ENCODE data around the gene JPH4. TPM values are rescaled to one million over a fixed set of nuclear protein-coding genes. Genes with fewer than 3 reads are reported as not detected.

JPH4 gene
- total RNA-seq, result under 1 TPM in 3 of 6 experiments, not detected in 3; 0.07 to 0.20 (median 0.19) TPM
- long read RNA-seq, result 0 reads

GRCh38 chr14:23578560-23579310 lies at the start of gene JPH4:
Gene JPH4 (minus strand): TSS chr14:23578790. CDS start chr14:23577453, 1,337 bp downstream.
- H3K27me3 ChIP-seq, result peaks cover 0 to 19% of the 10 kb centered on the region in 2 donors
- no peaks in the 10 kb centered on the region for H3K36me3 ChIP-seq
- no peak within 1 kb of the TSS for H3K4me3 ChIP-seq
- DNase-seq, result no peak
- no peak for TF ChIP-seq POLR2A (IDR thresholded peaks at IDR 0.05)
- TF ChIP-seq, protein P1, sequence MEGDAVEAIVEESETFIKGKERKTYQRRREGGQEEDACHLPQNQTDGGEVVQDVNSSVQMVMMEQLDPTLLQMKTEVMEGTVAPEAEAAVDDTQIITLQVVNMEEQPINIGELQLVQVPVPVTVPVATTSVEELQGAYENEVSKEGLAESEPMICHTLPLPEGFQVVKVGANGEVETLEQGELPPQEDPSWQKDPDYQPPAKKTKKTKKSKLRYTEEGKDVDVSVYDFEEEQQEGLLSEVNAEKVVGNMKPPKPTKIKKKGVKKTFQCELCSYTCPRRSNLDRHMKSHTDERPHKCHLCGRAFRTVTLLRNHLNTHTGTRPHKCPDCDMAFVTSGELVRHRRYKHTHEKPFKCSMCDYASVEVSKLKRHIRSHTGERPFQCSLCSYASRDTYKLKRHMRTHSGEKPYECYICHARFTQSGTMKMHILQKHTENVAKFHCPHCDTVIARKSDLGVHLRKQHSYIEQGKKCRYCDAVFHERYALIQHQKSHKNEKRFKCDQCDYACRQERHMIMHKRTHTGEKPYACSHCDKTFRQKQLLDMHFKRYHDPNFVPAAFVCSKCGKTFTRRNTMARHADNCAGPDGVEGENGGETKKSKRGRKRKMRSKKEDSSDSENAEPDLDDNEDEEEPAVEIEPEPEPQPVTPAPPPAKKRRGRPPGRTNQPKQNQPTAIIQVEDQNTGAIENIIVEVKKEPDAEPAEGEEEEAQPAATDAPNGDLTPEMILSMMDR (IDR thresholded peaks at IDR 0.05), result no peak
- no peak within 1 kb of the TSS for H3K27ac ChIP-seq
- no peak for ATAC-seq
- 13% methylated on average over 18 of the region's 18 CpGs for WGBS (ENCODE audit: insufficient coverage, low coverage, low lambda C conversion rate, missing lambda C conversion rate)
- intact Hi-C loops (cut with DNase I), result no loop called here
- peaks cover 0 to 4% (median 0%) of the 10 kb centered on the region in 4 donors for H3K4me1 ChIP-seq
- no peaks in the 10 kb centered on the region for H3K9me3 ChIP-seq

DNA sequence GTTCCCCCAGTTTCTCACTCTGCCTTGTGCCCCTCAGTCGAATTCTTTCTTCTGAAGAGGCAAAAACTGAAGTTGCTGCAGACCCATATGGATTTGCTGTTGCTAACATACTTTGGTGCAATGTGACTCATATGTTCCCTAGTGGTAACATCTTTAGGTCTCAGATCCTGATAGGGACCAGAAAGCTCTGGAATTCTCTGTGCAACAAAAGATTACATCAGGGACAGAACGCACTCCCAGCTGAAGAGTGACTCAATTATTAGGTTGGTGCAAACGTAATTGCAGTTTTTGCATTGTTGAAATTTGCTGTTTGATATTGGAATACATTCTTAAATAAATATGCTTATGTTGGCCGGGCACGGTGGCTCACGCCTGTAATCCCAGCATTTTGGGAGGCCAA lies 49.4 kb upstream of the JPH4 start:
- Histone ChIP-seq H3K4me3 (no peak overlapping the region), H3K27me3 (no peaks in the 10 kb centered on the region), H3K27ac (no peak overlapping the region), H3K9me3 (peaks cover 0 to 7% (median 0%) of the 10 kb centered on the region in 4 donors), H3K36me3 (no peaks in the 10 kb centered on the region), H3K4me1 (no peaks in the 10 kb centered on the region)
- DNase-seq, result no peak
- no peak for TF ChIP-seq POLR2A (IDR thresholded peaks at IDR 0.05)
- TF ChIP-seq, protein P1 (IDR thresholded peaks at IDR 0.05), result no peak
- intact Hi-C loops (cut with DNase I), result no loop called here
- WGBS (ENCODE audit: insufficient coverage, low coverage, low lambda C conversion rate, missing lambda C conversion rate), result 86% methylated on average over 6 of the region's 6 CpGs
- ATAC-seq, result no peak

GRCh38 chr14:23626946-23627345 lies 48.4 kb upstream of the JPH4 start:
- TF ChIP-seq, protein P1 (IDR thresholded peaks at IDR 0.05), result no peak
- no peak for TF ChIP-seq POLR2A (IDR thresholded peaks at IDR 0.05)
- H3K27me3 ChIP-seq, result no peaks in the 10 kb centered on the region
- H3K36me3 ChIP-seq, result no peaks in the 10 kb centered on the region
- ATAC-seq, result no peak
- no peak overlapping the region for H3K27ac ChIP-seq
- intact Hi-C loops (cut with DNase I), result no loop called here
- peaks cover 0 to 3% (median under 1%) of the 10 kb centered on the region in 4 donors for H3K4me1 ChIP-seq
- no peak for DNase-seq
- H3K9me3 ChIP-seq, result peaks cover 0 to 7% (median 0%) of the 10 kb centered on the region in 4 donors
- H3K4me3 ChIP-seq, result no peak overlapping the region

- Histone ChIP-seq H3K4me1 (peaks cover 0 to 16% (median 6%) of the 10 kb centered on the region in 4 donors), H3K4me3 (no peak overlapping the region), H3K27ac (no peak overlapping the region), H3K36me3 (no peaks in the 10 kb centered on the region), H3K27me3 (no peaks in the 10 kb centered on the region), H3K9me3 (peaks cover 0 to 7% (median 0%) of the 10 kb centered on the region in 4 donors)
- ATAC-seq (no peak), DNase-seq (no peak)
- intact Hi-C loops (cut with DNase I), result no loop called here
- WGBS (ENCODE audit: insufficient coverage, low coverage, low lambda C conversion rate, missing lambda C conversion rate), result 95% methylated on average over 3 of the region's 3 CpGs
- TF ChIP-seq POLR2A (IDR thresholded peaks at IDR 0.05), result no peak
- TF ChIP-seq, protein P1 (IDR thresholded peaks at IDR 0.05), result no peak
These were observed 46.3 kb upstream of the JPH4 start for GRCh38 chr14:23624830-23625404.
